ENCODE measurements around the gene PMFBP1.

PMFBP1 gene

GRCh38 chr16:72131036-72131435 lies 40.9 kb downstream of the PMFBP1 start:
- Mint-ChIP-seq H3K27ac (peak overlapping the region; percentile 84), H3K27me3 (no peaks in the 10 kb centered on the region), H3K4me3 (peak overlapping the region; percentile 38), H3K36me3 (ENCODE audit: low read depth) (peaks cover 7% of the 10 kb centered on the region), H3K4me1 (ENCODE audit: low read depth) (peaks cover 64% of the 10 kb centered on the region), H3K9me3 (no peaks in the 10 kb centered on the region)
- intact Hi-C loops (cut with micrococcal nuclease), result no loop called here

GRCh38 chr16:72129976-72130656 lies 41.8 kb downstream of the PMFBP1 start:
- intact Hi-C loops (cut with micrococcal nuclease), result loop anchor here (10.0 kb wide), 2 partner anchors 105 to 275 kb away; no protein-coding TSS in a partner anchor
- peak overlapping the region; percentile 84 for H3K27ac Mint-ChIP-seq
- H3K9me3 Mint-ChIP-seq, result no peaks in the 10 kb centered on the region
- H3K36me3 Mint-ChIP-seq (ENCODE audit: low read depth), result peaks cover 7% of the 10 kb centered on the region
- H3K27me3 Mint-ChIP-seq, result no peaks in the 10 kb centered on the region
- H3K4me3 Mint-ChIP-seq, result peak overlapping the region; percentile 38
- H3K4me1 Mint-ChIP-seq (ENCODE audit: low read depth), result peaks cover 73% of the 10 kb centered on the region

GRCh38 chr16:72128701-72129100 lies 43.3 kb downstream of the PMFBP1 start:
- intact Hi-C loops (cut with micrococcal nuclease), result loop anchor here (10.0 kb wide), 2 partner anchors 106 to 276 kb away; no protein-coding TSS in a partner anchor
- Mint-ChIP-seq H3K4me1 (ENCODE audit: low read depth) (peaks cover 87% of the 10 kb centered on the region), H3K4me3 (no peak overlapping the region), H3K27ac (peak overlapping the region; percentile 84), H3K27me3 (no peaks in the 10 kb centered on the region), H3K36me3 (ENCODE audit: low read depth) (peaks cover 9% of the 10 kb centered on the region), H3K9me3 (no peaks in the 10 kb centered on the region)

- Mint-ChIP-seq H3K36me3 (ENCODE audit: low read depth) (peaks cover 27% of the 10 kb centered on the region), H3K4me3 (no peak overlapping the region), H3K27me3 (no peaks in the 10 kb centered on the region), H3K9me3 (no peaks in the 10 kb centered on the region), H3K4me1 (ENCODE audit: low read depth) (peaks cover 71% of the 10 kb centered on the region), H3K27ac (peak overlapping the region; percentile 94)
- intact Hi-C loops (cut with micrococcal nuclease), result loop anchor here (10.0 kb wide), 2 partner anchors 108 to 278 kb away; no protein-coding TSS in a partner anchor
Observed at GRCh38 chr16:72126429-72126765, 45.6 kb downstream of the PMFBP1 start.

- H3K27ac Mint-ChIP-seq, result peak overlapping the region; percentile 94
- peaks cover 66% of the 10 kb centered on the region for H3K4me1 Mint-ChIP-seq (ENCODE audit: low read depth)
- peaks cover 31% of the 10 kb centered on the region for H3K36me3 Mint-ChIP-seq (ENCODE audit: low read depth)
- no peaks in the 10 kb centered on the region for H3K9me3 Mint-ChIP-seq
- intact Hi-C loops (cut with micrococcal nuclease), result loop anchor here (1.0 to 10.0 kb wide), 5 partner anchors 46 to 341 kb away; partner anchors contain the start of gene PMFBP1
- peak overlapping the region; percentile 39 for H3K4me3 Mint-ChIP-seq
- H3K27me3 Mint-ChIP-seq, result no peaks in the 10 kb centered on the region
Observed at GRCh38 chr16:72125635-72126428, 46.1 kb downstream of the PMFBP1 start.

- Mint-ChIP-seq H3K27me3 (no peaks in the 10 kb centered on the region), H3K27ac (peak overlapping the region; percentile 94), H3K9me3 (no peaks in the 10 kb centered on the region), H3K4me1 (ENCODE audit: low read depth) (peaks cover 57% of the 10 kb centered on the region), H3K4me3 (peak overlapping the region; percentile 39), H3K36me3 (ENCODE audit: low read depth) (peaks cover 35% of the 10 kb centered on the region)
- intact Hi-C loops (cut with micrococcal nuclease), result loop anchor here (1.0 to 10.0 kb wide), 5 partner anchors 47 to 342 kb away; partner anchors contain the start of gene PMFBP1
Observed at GRCh38 chr16:72124761-72125634, 47.0 kb downstream of the PMFBP1 start.

GRCh38 chr16:72124148-72124547 lies 47.8 kb downstream of the PMFBP1 start:
- H3K27me3 Mint-ChIP-seq, result no peaks in the 10 kb centered on the region
- peaks cover 43% of the 10 kb centered on the region for H3K36me3 Mint-ChIP-seq (ENCODE audit: low read depth)
- peak overlapping the region; percentile 94 for H3K27ac Mint-ChIP-seq
- H3K4me1 Mint-ChIP-seq (ENCODE audit: low read depth), result peaks cover 59% of the 10 kb centered on the region
- peak overlapping the region; percentile 39 for H3K4me3 Mint-ChIP-seq
- intact Hi-C loops (cut with micrococcal nuclease), result loop anchor here (10.0 kb wide), 2 partner anchors 111 to 281 kb away; no protein-coding TSS in a partner anchor
- H3K9me3 Mint-ChIP-seq, result no peaks in the 10 kb centered on the region

- intact Hi-C loops (cut with micrococcal nuclease), result loop anchor here (10.0 kb wide), 2 partner anchors 111 to 281 kb away; no protein-coding TSS in a partner anchor
- no peak overlapping the region for H3K4me3 Mint-ChIP-seq
- H3K9me3 Mint-ChIP-seq, result no peaks in the 10 kb centered on the region
- H3K4me1 Mint-ChIP-seq (ENCODE audit: low read depth), result peaks cover 55% of the 10 kb centered on the region
- H3K36me3 Mint-ChIP-seq (ENCODE audit: low read depth), result peaks cover 41% of the 10 kb centered on the region
- H3K27ac Mint-ChIP-seq, result peak overlapping the region; percentile 94
- H3K27me3 Mint-ChIP-seq, result no peaks in the 10 kb centered on the region
Observed at GRCh38 chr16:72123426-72123825, 48.5 kb downstream of the PMFBP1 start.

GRCh38 chr16:72122916-72123315 lies 49.0 kb downstream of the PMFBP1 start:
- no peak overlapping the region for H3K4me3 Mint-ChIP-seq
- peaks cover 41% of the 10 kb centered on the region for H3K36me3 Mint-ChIP-seq (ENCODE audit: low read depth)
- intact Hi-C loops (cut with micrococcal nuclease), result loop anchor here (10.0 kb wide), 2 partner anchors 112 to 282 kb away; no protein-coding TSS in a partner anchor
- H3K9me3 Mint-ChIP-seq, result no peaks in the 10 kb centered on the region
- no peaks in the 10 kb centered on the region for H3K27me3 Mint-ChIP-seq
- H3K27ac Mint-ChIP-seq, result peak overlapping the region; percentile 94
- peaks cover 51% of the 10 kb centered on the region for H3K4me1 Mint-ChIP-seq (ENCODE audit: low read depth)

GRCh38 chr16:72122308-72122707 lies 49.6 kb downstream of the PMFBP1 start:
- intact Hi-C loops (cut with micrococcal nuclease), result loop anchor here (10.0 kb wide), 2 partner anchors 112 to 282 kb away; no protein-coding TSS in a partner anchor
- no peak overlapping the region for H3K4me3 Mint-ChIP-seq
- H3K27me3 Mint-ChIP-seq, result no peaks in the 10 kb centered on the region
- peaks cover 50% of the 10 kb centered on the region for H3K4me1 Mint-ChIP-seq (ENCODE audit: low read depth)
- H3K36me3 Mint-ChIP-seq (ENCODE audit: low read depth), result peaks cover 41% of the 10 kb centered on the region
- H3K9me3 Mint-ChIP-seq, result no peaks in the 10 kb centered on the region
- H3K27ac Mint-ChIP-seq, result no peak overlapping the region

GRCh38 chr16:72120026-72120425 lies 51.9 kb downstream of the PMFBP1 start:
- H3K27ac Mint-ChIP-seq, result no peak overlapping the region
- H3K4me1 Mint-ChIP-seq (ENCODE audit: low read depth), result peaks cover 27% of the 10 kb centered on the region
- H3K36me3 Mint-ChIP-seq (ENCODE audit: low read depth), result peaks cover 41% of the 10 kb centered on the region
- intact Hi-C loops (cut with micrococcal nuclease), result loop anchor here (10.0 kb wide), 2 partner anchors 115 to 285 kb away; no protein-coding TSS in a partner anchor
- H3K4me3 Mint-ChIP-seq, result no peak overlapping the region
- H3K9me3 Mint-ChIP-seq, result no peaks in the 10 kb centered on the region
- no peaks in the 10 kb centered on the region for H3K27me3 Mint-ChIP-seq

- H3K27ac Mint-ChIP-seq, result no peak overlapping the region
- no peaks in the 10 kb centered on the region for H3K4me1 Mint-ChIP-seq (ENCODE audit: low read depth)
- H3K27me3 Mint-ChIP-seq, result no peaks in the 10 kb centered on the region
- no peak overlapping the region for H3K4me3 Mint-ChIP-seq
- peaks cover 50% of the 10 kb centered on the region for H3K36me3 Mint-ChIP-seq (ENCODE audit: low read depth)
- no peaks in the 10 kb centered on the region for H3K9me3 Mint-ChIP-seq
- intact Hi-C loops (cut with micrococcal nuclease), result no loop called here
Observed at GRCh38 chr16:72113616-72113945, 58.4 kb downstream of the PMFBP1 start.

- Mint-ChIP-seq H3K4me1 (ENCODE audit: low read depth) (no peaks in the 10 kb centered on the region), H3K9me3 (no peaks in the 10 kb centered on the region), H3K36me3 (ENCODE audit: low read depth) (peaks cover 55% of the 10 kb centered on the region), H3K27me3 (no peaks in the 10 kb centered on the region), H3K4me3 (no peak overlapping the region), H3K27ac (no peak overlapping the region)
- intact Hi-C loops (cut with micrococcal nuclease), result no loop called here
Observed at GRCh38 chr16:72112906-72113615, 58.9 kb downstream of the PMFBP1 start.
